Activated T-cell treated with anti-CD3 and anti-CD28 coated beads, Interleukin-2, amount 50 U/mL, for 72 hours (primary cell): ENCODE results near the gene REPS2. TPM values are rescaled to one million over a fixed set of nuclear protein-coding genes. Genes with fewer than 3 reads are reported as not detected.
"Not testable (repeated sequence)": the region's sequence is repeated elsewhere in the genome, so short reads cannot be mapped to it uniquely, and the experiment has no call there.

Experiments used
- ATAC-seq, 2 donors: fragments of 150-1000 bp; cut with Tn5 transposase; replicated peaks in 1 of 2; 2 replicates each; pipeline ENCODE4 v1.10.0; 2021; ENCODE audit warnings: moderate library complexity in 2 of 2, mild to moderate bottlenecking in 1 of 2
- DNase-seq, 2 donors: peaks; one replicate each; pipeline ENCODE4 v3.0.0; 2021 to 2022; ENCODE audit warnings: mixed read lengths in 1 of 2
- H3K27ac Mint-ChIP-seq: one replicate; pipeline ENCODE4 v1.8.0; 2022; ENCODE audit warnings: mild to moderate bottlenecking, moderate library complexity, mixed read lengths
- H3K27me3 Mint-ChIP-seq: one replicate; pipeline ENCODE4 v1.8.0; 2022; ENCODE audit warnings: low read depth, mixed read lengths
- H3K36me3 Mint-ChIP-seq, 2 donors: one replicate each; pipeline ENCODE4 v1.8.0; 2022; ENCODE audit warnings: mixed read lengths in 2 of 2, mild to moderate bottlenecking in 1 of 2; ENCODE audit not compliant: insufficient read depth in 2 of 2
- H3K4me1 Mint-ChIP-seq: one replicate; pipeline ENCODE4 v1.8.0; 2022; ENCODE audit warnings: low read depth, mixed read lengths
- H3K4me3 Mint-ChIP-seq, 2 donors: one replicate each; pipeline ENCODE4 v1.8.0; 2022; ENCODE audit warnings: mild to moderate bottlenecking in 2 of 2, mixed read lengths in 2 of 2, moderate library complexity in 2 of 2
- H3K9me3 Mint-ChIP-seq, 2 donors: one replicate each; pipeline ENCODE4 v1.8.0; 2022; ENCODE audit warnings: mixed read lengths in 2 of 2
- total RNA-seq, 2 donors: library from RNA; stranded (reverse); gene quantifications; one replicate each; pipeline ENCODE4 v1.2.3, GENCODE V29; 2022

The REPS2 gene
- total RNA-seq, 2 donors from 2014 or later = 0.39 to 0.67 TPM

DNA sequence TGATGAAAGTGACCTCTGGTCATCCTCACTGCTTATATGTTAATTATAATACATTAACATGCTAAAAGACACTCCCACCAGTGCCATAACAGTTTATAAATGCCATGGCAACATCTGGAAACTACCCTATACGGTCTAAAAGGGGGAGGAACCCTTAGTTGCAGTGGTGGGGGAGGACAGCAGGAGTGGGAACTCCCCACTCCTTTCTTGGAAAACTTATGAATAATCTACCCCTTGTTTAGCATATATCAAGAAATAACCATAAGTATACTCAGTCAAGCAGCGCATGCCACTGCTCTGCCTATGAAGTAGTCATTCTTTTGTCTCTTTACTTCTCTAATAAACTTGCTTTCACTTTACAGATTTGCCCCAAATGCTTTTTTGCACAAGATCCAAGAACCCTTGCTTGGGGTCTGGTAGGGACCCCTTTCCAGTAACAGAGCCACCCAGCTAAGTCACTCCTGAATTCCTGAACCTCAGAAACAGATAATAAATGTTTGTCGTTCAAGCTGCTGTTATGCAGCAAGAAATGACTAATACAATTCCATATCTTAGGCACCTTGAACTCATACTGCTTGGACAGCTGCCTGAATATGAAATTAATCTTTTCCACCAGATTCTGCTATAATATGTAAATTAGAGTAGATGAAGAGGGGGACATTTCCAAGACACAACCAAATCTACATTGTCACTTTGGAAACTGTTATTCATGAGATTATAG is 14.4 kb upstream of the REPS2 start:
- no peaks in the 10 kb centered on the region for H3K36me3 Mint-ChIP-seq
- ATAC-seq (peak in 1 of 2 donors; percentile 30), DNase-seq (no peak)
- H3K27ac Mint-ChIP-seq = no peak overlapping the region
- H3K4me3 Mint-ChIP-seq = no peak overlapping the region
- no peaks in the 10 kb centered on the region for H3K4me1 Mint-ChIP-seq
- H3K9me3 Mint-ChIP-seq = no peaks in the 10 kb centered on the region
- peaks cover 40% of the 10 kb centered on the region for H3K27me3 Mint-ChIP-seq

DNA sequence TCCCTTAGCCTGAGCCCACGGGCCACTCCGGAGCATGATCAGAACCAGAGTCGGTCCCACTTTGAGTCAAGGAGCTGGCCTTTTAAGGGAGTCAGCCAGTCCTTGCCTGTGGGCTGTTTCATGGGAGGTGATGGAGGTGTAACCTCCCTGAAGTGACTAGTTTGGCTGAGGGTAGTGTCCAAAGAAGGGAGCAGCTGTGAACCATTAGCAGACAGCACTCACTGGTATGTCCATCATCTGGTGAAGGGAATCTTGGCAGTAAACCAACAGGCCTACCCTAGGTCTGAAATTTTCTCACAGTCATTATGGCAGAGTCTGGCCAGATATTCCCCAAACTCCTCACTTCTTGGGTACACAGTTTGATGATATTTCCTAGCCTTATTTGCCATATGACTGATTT is 12.3 kb upstream of the REPS2 start:
- H3K4me1 Mint-ChIP-seq = no peaks in the 10 kb centered on the region
- H3K27me3 Mint-ChIP-seq = peaks cover 46% of the 10 kb centered on the region
- DNase-seq = no peak
- no peak for ATAC-seq
- no peak overlapping the region for H3K4me3 Mint-ChIP-seq
- H3K9me3 Mint-ChIP-seq = no peaks in the 10 kb centered on the region
- H3K27ac Mint-ChIP-seq = no peak overlapping the region
- no peaks in the 10 kb centered on the region for H3K36me3 Mint-ChIP-seq

DNA sequence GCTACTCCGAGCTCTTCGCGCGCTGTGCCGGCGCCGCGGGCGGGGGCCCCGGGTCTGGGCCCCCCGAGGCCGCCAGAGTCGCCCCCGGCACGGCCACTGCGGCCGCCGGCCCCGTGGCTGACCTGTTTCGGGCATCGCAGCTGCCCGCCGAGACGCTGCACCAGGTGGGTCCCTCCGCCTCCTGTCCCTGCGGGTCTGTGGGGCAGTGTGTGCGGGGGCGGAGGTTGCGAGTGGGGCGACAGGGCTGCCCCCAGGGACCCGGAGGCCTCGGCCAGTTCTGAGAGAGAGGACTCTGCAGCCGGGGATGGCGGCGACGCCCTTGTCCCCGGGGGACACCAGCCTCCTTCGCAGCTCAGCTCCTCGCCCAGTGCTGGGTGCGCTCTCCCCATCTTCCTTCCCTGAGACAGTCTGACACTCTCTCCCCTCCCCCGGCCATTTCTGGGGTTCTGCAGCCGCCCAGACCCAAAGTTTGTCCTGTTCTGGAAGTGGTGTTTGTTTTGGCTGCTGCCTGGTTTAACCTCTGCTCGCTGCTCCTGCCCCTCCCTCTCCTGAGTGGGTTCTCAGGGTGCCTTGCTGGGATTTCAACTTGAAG is 609 bp downstream of the REPS2 start:
- Mint-ChIP-seq H3K4me1 (peaks cover 4% of the 10 kb centered on the region), H3K4me3 (peak overlapping the region; percentile 84 to 88), H3K9me3 (no peaks in the 10 kb centered on the region), H3K27me3 (peaks cover 34% of the 10 kb centered on the region), H3K27ac (no peak overlapping the region), H3K36me3 (no peaks in the 10 kb centered on the region)
- peak; percentile 24 to 34 for ATAC-seq
- DNase-seq = peak; percentile 4 to 7

- peaks cover 36% of the 10 kb centered on the region for H3K27me3 Mint-ChIP-seq
- no peak overlapping the region for H3K4me3 Mint-ChIP-seq
- peaks cover 4% of the 10 kb centered on the region for H3K4me1 Mint-ChIP-seq
- no peak for ATAC-seq
- no peak for DNase-seq
- H3K27ac Mint-ChIP-seq = no peak overlapping the region
- no peaks in the 10 kb centered on the region for H3K36me3 Mint-ChIP-seq
- H3K9me3 Mint-ChIP-seq = no peaks in the 10 kb centered on the region
Measured at GRCh38 chrX:16950423-16950822, 4.0 kb downstream of the REPS2 start.

DNA sequence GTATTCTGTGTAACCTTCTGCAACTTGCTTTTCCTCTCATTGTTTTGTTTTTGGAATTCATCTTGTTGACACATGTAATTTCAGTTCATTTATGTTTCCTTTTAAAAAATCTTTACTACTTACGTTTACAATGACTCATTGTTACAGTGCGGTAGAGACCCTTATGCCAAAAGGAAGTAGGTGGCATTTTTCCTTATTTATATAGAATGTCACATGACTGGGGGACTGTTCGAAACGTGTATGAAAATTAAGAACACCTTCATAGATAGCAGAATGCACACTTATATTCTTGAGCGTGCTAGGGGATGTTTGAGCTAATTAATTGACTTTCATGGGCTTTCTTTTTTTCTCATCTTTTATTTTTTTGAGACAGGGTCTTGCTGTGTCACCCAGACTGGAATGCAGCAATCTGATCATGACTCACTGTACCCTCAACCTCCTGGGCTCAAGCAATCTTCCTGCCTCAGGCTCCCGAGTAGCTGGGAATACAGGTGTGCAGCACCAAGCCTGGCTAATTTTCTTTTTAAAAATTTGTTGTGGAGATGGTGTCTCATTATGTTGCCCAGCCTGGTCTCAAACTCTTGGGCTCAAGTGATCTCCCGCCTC is 7.3 kb downstream of the REPS2 start:
- Mint-ChIP-seq H3K27me3 (peaks cover 34% of the 10 kb centered on the region), H3K9me3 (no peaks in the 10 kb centered on the region), H3K4me3 (no peak overlapping the region), H3K27ac (no peak overlapping the region), H3K36me3 (no peaks in the 10 kb centered on the region), H3K4me1 (no peaks in the 10 kb centered on the region)
- ATAC-seq = no peak
- no peak for DNase-seq

- Mint-ChIP-seq H3K36me3 (no peaks in the 10 kb centered on the region), H3K27me3 (peaks cover 24% of the 10 kb centered on the region), H3K4me1 (no peaks in the 10 kb centered on the region), H3K27ac (no peak overlapping the region), H3K4me3 (no peak overlapping the region), H3K9me3 (no peaks in the 10 kb centered on the region)
- no peak for ATAC-seq
- no peak for DNase-seq
Measured at GRCh38 chrX:16957751-16958150, 11.3 kb downstream of the REPS2 start.

- ATAC-seq (no peak), DNase-seq (no peak)
- Mint-ChIP-seq H3K27ac (no peak overlapping the region), H3K27me3 (peaks cover 24% of the 10 kb centered on the region), H3K4me3 (no peak overlapping the region), H3K36me3 (no peaks in the 10 kb centered on the region), H3K4me1 (no peaks in the 10 kb centered on the region), H3K9me3 (no peaks in the 10 kb centered on the region)
Measured at GRCh38 chrX:16958356-16958755, 11.9 kb downstream of the REPS2 start.

GRCh38 chrX:16962661-16963060 is 16.2 kb downstream of the REPS2 start:
- H3K9me3 Mint-ChIP-seq, H3K4me3 Mint-ChIP-seq, H3K4me1 Mint-ChIP-seq, H3K36me3 Mint-ChIP-seq, DNase-seq, H3K27ac Mint-ChIP-seq, ATAC-seq: not testable (repeated sequence)
- H3K27me3 Mint-ChIP-seq = peaks cover 15% of the 10 kb centered on the region

GRCh38 chrX:16963216-16963615 is 16.8 kb downstream of the REPS2 start:
- Mint-ChIP-seq H3K4me1 (no peaks in the 10 kb centered on the region), H3K9me3 (no peaks in the 10 kb centered on the region), H3K4me3 (no peak overlapping the region), H3K27me3 (peaks cover 10% of the 10 kb centered on the region), H3K27ac (no peak overlapping the region), H3K36me3 (no peaks in the 10 kb centered on the region)
- no peak for DNase-seq
- no peak for ATAC-seq

GRCh38 chrX:16964976-16965375 is 18.5 kb downstream of the REPS2 start:
- not testable (repeated sequence) for H3K27me3 Mint-ChIP-seq, H3K36me3 Mint-ChIP-seq, ATAC-seq, H3K4me3 Mint-ChIP-seq, H3K9me3 Mint-ChIP-seq, H3K27ac Mint-ChIP-seq, DNase-seq, H3K4me1 Mint-ChIP-seq

- DNase-seq (no peak), ATAC-seq (no peak)
- peaks cover 9% of the 10 kb centered on the region for H3K4me1 Mint-ChIP-seq
- H3K4me3 Mint-ChIP-seq = no peak overlapping the region
- no peaks in the 10 kb centered on the region for H3K9me3 Mint-ChIP-seq
- H3K27ac Mint-ChIP-seq = no peak overlapping the region
- H3K27me3 Mint-ChIP-seq = peaks cover 4% of the 10 kb centered on the region
- H3K36me3 Mint-ChIP-seq = peaks cover 0 to 3% of the 10 kb centered on the region in 2 donors
Measured at GRCh38 chrX:16966752-16967448, 20.4 kb downstream of the REPS2 start.

DNA sequence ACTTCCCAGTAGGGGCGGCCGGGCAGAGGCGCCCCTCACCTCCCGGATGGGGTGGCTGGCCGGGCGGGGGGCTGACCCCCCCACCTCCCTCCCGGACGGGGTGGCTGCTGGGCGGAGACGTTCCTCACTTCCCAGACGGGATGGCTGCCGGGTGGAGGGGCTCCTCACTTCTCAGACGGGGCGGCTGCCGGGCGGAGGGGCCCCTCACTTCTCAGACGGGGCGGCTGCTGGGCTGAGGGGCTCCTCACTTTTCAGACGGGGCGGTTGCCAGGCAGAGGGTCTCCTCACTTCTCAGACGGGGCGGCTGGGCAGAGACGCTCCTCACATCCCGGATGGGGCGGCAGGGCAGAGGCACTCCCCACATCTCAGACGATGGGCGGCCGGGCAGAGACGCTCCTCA is 22.3 kb downstream of the REPS2 start:
- not testable (repeated sequence) for H3K4me1 Mint-ChIP-seq, DNase-seq, H3K4me3 Mint-ChIP-seq, H3K9me3 Mint-ChIP-seq, ATAC-seq, H3K27ac Mint-ChIP-seq, H3K36me3 Mint-ChIP-seq
- peaks cover 19% of the 10 kb centered on the region for H3K27me3 Mint-ChIP-seq

DNA sequence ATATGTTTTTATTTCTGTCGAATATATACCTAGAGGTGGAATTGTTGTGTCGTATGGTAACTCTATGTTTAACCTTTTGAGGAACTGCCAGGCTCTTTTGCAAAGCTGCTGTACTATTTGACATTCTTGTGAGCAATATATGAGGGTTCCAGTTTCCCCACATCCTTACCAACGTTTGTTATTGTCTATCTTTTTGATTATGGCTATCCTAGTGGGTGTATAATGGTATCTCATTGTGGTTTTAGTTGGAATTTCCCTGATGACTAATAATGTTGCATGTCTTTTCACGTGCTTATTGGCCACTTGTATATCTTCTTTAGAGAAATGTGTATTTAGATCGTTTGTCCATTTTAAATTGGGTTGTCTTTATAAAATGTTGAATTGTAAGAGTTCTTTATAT is 24.5 kb downstream of the REPS2 start:
- Mint-ChIP-seq H3K4me1 (peaks cover 9% of the 10 kb centered on the region), H3K9me3 (no peaks in the 10 kb centered on the region), H3K27me3 (peaks cover 32% of the 10 kb centered on the region), H3K4me3 (no peak overlapping the region), H3K36me3 (peaks cover 0 to 3% of the 10 kb centered on the region in 2 donors), H3K27ac (no peak overlapping the region)
- ATAC-seq = peak; percentile 58 to 60
- DNase-seq = no peak
